SU-DHL-6 (cell line): Measurements from ENCODE around the gene CATSPERZ.

Experiments used
- H2AFZ ChIP-seq: fragments of 200-600 bp; sonication (generic); 2 replicates; pipeline ENCODE4 v1.6.1; 2014; ENCODE audit warnings: low read depth, mild to moderate bottlenecking, moderate library complexity, mixed read lengths, antibody characterized with exemption, low read length; ENCODE audit not compliant: severe bottlenecking
- H3F3A ChIP-seq: fragments of 200-600 bp; shearing (Covaris generic); 2 replicates; pipeline ENCODE4 v1.6.0; 2016; ENCODE audit warnings: antibody characterized with exemption, mild to moderate bottlenecking; ENCODE audit not compliant: insufficient read depth
- H3K27ac ChIP-seq: fragments of 200-600 bp; sonication (generic); 2 replicates; pipeline ENCODE4 v1.5.1; 2016; ENCODE audit warnings: low read depth, mild to moderate bottlenecking, low read length, moderate library complexity, mixed read lengths
- H3K27me3 ChIP-seq: fragments of 200-600 bp; sonication (generic), shearing (Covaris generic); 2 replicates; pipeline ENCODE4 v1.6.0; 2014; ENCODE audit warnings: mild to moderate bottlenecking, low read length
- H3K36me3 ChIP-seq: fragments of 200-600 bp; sonication (generic); 2 replicates; pipeline ENCODE4 v1.6.1; 2014; ENCODE audit warnings: mild to moderate bottlenecking, low read length, mixed read lengths
- H3K4me2 ChIP-seq: fragments of 300-600, 200-600 bp; shearing (Covaris generic), sonication (generic); 2 replicates; pipeline ENCODE4 v1.6.0; 2014; ENCODE audit warnings: low read length, low read depth, mild to moderate bottlenecking; ENCODE audit not compliant: poor library complexity, severe bottlenecking
- H3K4me3 ChIP-seq: fragments of 200-600 bp; sonication (generic); 2 replicates; pipeline ENCODE4 v1.5.1; 2014; ENCODE audit warnings: antibody characterized with exemption, low read length, mild to moderate bottlenecking, mixed read lengths; ENCODE audit not compliant: insufficient read depth, poor library complexity, severe bottlenecking
- H3K79me2 ChIP-seq: fragments of 200-600 bp; sonication (generic); 2 replicates; pipeline ENCODE4 v1.6.1; 2014; ENCODE audit warnings: mild to moderate bottlenecking, low read length, moderate library complexity; ENCODE audit not compliant: insufficient read depth
- H3K9ac ChIP-seq: fragments of 200-600 bp; sonication (generic); 2 replicates; pipeline ENCODE4 v1.7.0; 2014; ENCODE audit warnings: mild to moderate bottlenecking, low read length
- H3K9me2 ChIP-seq: fragments of 200-600 bp; sonication (generic); replicated peaks from 2 replicates; pipeline ENCODE4 v1.6.1; 2014; ENCODE audit warnings: low read length; ENCODE audit not compliant: insufficient read depth
- H3K9me3 ChIP-seq: fragments of 200-600 bp; sonication (generic); 2 replicates; pipeline ENCODE4 v1.6.1; 2014; ENCODE audit warnings: low read length, mixed read lengths; ENCODE audit not compliant: insufficient read depth
- H4K20me1 ChIP-seq: fragments of 200-600 bp; sonication (generic); 2 replicates; pipeline ENCODE4 v1.6.1; 2014; ENCODE audit warnings: low read depth, mild to moderate bottlenecking, antibody characterized with exemption, low read length, moderate library complexity, mixed read lengths
- CTCF ChIP-seq: fragments of 200-600 bp; sonication (generic); IDR thresholded peaks from one replicate; pipeline ENCODE4 v1.5.1; 2017; ENCODE audit warnings: antibody characterized with exemption, mild to moderate bottlenecking, low read length, moderate library complexity; ENCODE audit not compliant: insufficient read depth, poor library complexity, severe bottlenecking
- EZH2phosphoT487 ChIP-seq: fragments of 200-600 bp; sonication (generic), shearing (Covaris generic); conservative IDR thresholded peaks from 2 replicates; pipeline ENCODE4 v1.6.1; 2018; ENCODE audit warnings: mild to moderate bottlenecking, antibody characterized with exemption, low read length, moderate library complexity, mixed read lengths

The CATSPERZ gene

GRCh38 chr11:64331569-64332371 lies 31.6 kb downstream of the CATSPERZ start:
- peak; percentile 19 for TF ChIP-seq CTCF
- no peak for TF ChIP-seq EZH2phosphoT487
- no peaks in the 10 kb centered on the region for H3K9me2 ChIP-seq
- no peaks in the 10 kb centered on the region for H3K36me3 ChIP-seq
- H3K27ac ChIP-seq, result no peak overlapping the region
- no peaks in the 10 kb centered on the region for H3K27me3 ChIP-seq
- H4K20me1 ChIP-seq, result no peaks in the 10 kb centered on the region
- H2AFZ ChIP-seq, result no peak overlapping the region
- no peak overlapping the region for H3K4me2 ChIP-seq
- H3K9me3 ChIP-seq, result no peaks in the 10 kb centered on the region
- H3K79me2 ChIP-seq, result no peaks in the 10 kb centered on the region
- H3K9ac ChIP-seq, result no peak overlapping the region; the same call in 1 of the 2 replicates
- no peak overlapping the region for H3K4me3 ChIP-seq
- no peaks in the 10 kb centered on the region for H3F3A ChIP-seq

GRCh38 chr11:64333556-64333955 lies 33.4 kb downstream of the CATSPERZ start:
- no peaks in the 10 kb centered on the region for H3K9me2 ChIP-seq
- H3K9me3 ChIP-seq, result no peaks in the 10 kb centered on the region
- H2AFZ ChIP-seq, result no peak overlapping the region
- H3F3A ChIP-seq, result 0 out of 2 replicates have a peak, but pooled peaks cover 4% of the 10 kb centered on the region
- no peaks in the 10 kb centered on the region for H4K20me1 ChIP-seq
- no peak overlapping the region for H3K9ac ChIP-seq
- H3K27me3 ChIP-seq, result no peaks in the 10 kb centered on the region
- no peak overlapping the region for H3K4me2 ChIP-seq
- no peak overlapping the region for H3K27ac ChIP-seq
- no peak for TF ChIP-seq EZH2phosphoT487
- no peak for TF ChIP-seq CTCF
- H3K4me3 ChIP-seq, result no peak overlapping the region
- H3K79me2 ChIP-seq, result no peaks in the 10 kb centered on the region
- H3K36me3 ChIP-seq, result no peaks in the 10 kb centered on the region

- no peaks in the 10 kb centered on the region for H3K9me3 ChIP-seq
- H3K9me2 ChIP-seq, result no peaks in the 10 kb centered on the region
- no peak overlapping the region for H2AFZ ChIP-seq
- H3K27ac ChIP-seq, result peak overlapping the region; percentile 37
- peak overlapping the region; percentile 11 for H3K4me2 ChIP-seq
- H3K36me3 ChIP-seq, result no peaks in the 10 kb centered on the region
- TF ChIP-seq CTCF, result no peak
- TF ChIP-seq EZH2phosphoT487, result no peak
- no peak overlapping the region for H3K9ac ChIP-seq
- peaks cover 5% of the 10 kb centered on the region; the same call in 1 of the 2 replicates for H3K79me2 ChIP-seq
- no peak overlapping the region for H3K4me3 ChIP-seq
- no peaks in the 10 kb centered on the region for H3K27me3 ChIP-seq
- H3F3A ChIP-seq, result peaks cover 15% of the 10 kb centered on the region
- H4K20me1 ChIP-seq, result no peaks in the 10 kb centered on the region
Measured at GRCh38 chr11:64334764-64335735, 34.9 kb downstream of the CATSPERZ start.
